Cortex of kidney (tissue), 1 donor: ENCODE data around the gene CALN1.
"Not testable (repeated sequence)": the region's sequence is repeated elsewhere in the genome, so short reads cannot be mapped to it uniquely, and the experiment has no call there.

ENCODE experiments used
- DNase-seq: peaks from one replicate; lab custom pipeline; 2025; lab: John Stamatoyannopoulos, UW

The CALN1 gene

GRCh38 chr7:71864130-71864529 lies 548.0 kb downstream of the CALN1 start:
- no peak for DNase-seq

GRCh38 chr7:71860572-71860971 lies 551.6 kb downstream of the CALN1 start:
- no peak for DNase-seq

GRCh38 chr7:71857338-71857737 lies 554.8 kb downstream of the CALN1 start:
- DNase-seq = no peak

DNA sequence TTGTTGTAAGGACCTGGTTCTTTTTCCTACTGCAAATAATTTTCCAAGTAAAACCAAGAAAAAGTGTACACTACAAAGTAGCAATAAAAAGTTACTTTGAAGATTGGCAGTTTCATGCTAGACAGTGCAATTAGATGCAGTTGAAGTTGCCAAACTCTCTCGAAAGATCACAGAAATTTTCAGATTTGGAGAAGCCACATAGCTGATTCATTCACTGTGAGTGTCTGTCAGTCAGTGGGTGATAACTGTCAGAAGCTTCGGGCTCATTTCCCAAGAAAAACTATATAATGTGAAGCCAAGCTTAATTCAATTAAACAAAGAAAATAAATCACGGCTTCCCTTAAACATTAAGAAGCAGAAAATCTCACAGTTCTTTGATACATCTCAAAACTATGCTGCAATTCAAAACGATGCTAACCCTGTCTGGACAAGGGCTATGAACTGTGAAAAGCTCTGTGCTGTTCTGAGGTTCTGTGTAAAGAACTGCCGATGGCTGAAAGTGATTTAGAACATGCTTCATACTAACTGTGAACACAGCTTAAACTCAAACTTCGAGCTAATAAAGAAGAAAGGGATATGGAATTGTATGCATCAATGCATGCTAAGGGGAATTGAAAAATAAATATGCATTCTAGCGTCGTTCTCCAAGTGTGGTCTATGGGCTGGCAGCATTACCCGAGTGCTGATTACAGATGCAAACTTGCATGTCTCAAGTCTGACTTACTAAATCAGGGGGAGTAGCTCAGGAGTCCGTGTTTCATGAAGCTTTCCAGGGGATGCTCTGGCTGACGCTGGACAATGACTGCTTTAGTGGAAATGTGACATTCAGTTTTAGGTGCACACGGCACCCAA lies 557.4 kb downstream of the CALN1 start:
- DNase-seq = no peak

DNA sequence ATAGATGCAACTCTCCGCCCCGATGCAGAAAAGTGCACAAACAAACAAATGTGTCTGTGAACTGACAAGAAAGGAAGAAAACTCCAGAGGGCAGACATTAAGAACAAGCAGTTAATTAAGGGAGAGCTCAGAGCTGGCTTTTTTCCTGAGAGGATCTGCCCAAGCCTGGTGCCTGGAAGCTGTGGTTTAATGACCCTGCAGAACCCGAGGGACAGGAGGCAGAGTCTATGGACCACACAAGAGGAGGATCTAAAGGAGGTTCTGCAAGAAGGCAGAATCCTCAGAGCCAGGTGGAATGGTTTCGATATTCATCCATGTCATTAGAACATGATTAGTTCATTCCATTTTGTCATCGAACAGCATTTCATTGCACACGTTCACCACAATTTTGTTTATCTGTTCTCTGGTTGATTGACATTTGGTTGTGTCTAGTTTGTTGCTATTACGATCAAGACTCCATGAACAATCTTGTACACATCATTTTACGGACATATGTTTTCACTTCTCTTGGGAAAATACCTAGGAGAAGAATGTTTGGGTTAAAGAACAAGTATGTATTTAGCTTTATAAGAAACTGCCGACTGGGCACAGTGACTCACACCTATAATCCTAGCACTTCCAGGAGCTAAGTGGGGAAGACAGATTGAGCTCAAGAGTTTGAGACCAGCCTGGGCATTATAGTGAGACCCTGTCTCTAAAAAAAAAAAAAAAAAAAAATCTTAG lies 560.2 kb downstream of the CALN1 start:
- DNase-seq = no peak

GRCh38 chr7:71846160-71846559 lies 566.0 kb downstream of the CALN1 start:
- DNase-seq = no peak

GRCh38 chr7:71843676-71844075 lies 568.5 kb downstream of the CALN1 start:
- no peak for DNase-seq

DNA sequence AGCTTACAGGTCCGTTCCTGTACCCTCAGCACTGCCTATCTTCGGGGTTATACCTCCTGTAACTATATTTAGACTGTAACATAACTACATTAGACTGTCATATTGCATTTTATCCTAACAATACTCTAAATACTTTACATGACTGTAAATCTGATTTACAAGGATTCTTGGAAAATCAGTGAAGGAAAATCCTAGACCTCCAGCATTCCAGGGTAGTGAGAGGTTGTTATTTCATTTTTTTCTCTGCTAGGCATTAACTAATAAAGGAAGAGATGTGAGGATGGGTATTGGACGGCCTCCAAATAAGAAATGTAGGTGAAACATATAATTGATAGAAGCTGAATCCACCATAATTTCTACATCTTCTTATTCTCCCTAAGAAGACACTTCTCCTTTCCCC lies 569.4 kb downstream of the CALN1 start:
- DNase-seq = no peak

GRCh38 chr7:71842381-71842780 lies 569.8 kb downstream of the CALN1 start:
- DNase-seq = no peak

GRCh38 chr7:71835056-71835455 lies 577.1 kb downstream of the CALN1 start:
- no peak for DNase-seq

- DNase-seq = no peak
These were observed 582.6 kb downstream of the CALN1 start for GRCh38 chr7:71829515-71829914.

DNA sequence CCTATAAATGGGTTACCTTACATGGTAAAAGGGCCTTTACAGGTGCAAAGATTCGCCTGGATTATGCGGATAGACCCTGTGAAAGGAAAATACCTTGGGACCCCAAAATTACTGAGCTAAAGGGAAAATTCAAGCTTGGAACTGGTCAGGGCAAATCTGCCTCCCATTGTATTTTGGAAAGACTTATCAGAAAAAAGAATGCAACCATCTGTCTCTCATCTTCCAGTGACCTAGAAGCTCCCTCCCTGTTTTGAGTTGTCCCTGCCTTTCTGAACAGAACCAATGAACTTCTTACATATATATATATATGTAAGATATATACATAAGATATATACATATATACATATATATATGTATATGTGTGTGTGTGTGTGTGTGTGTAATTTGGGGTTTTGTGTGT lies 583.8 kb downstream of the CALN1 start:
- DNase-seq = no peak

GRCh38 chr7:71826141-71826540 lies 586.0 kb downstream of the CALN1 start:
- DNase-seq = no peak

DNA sequence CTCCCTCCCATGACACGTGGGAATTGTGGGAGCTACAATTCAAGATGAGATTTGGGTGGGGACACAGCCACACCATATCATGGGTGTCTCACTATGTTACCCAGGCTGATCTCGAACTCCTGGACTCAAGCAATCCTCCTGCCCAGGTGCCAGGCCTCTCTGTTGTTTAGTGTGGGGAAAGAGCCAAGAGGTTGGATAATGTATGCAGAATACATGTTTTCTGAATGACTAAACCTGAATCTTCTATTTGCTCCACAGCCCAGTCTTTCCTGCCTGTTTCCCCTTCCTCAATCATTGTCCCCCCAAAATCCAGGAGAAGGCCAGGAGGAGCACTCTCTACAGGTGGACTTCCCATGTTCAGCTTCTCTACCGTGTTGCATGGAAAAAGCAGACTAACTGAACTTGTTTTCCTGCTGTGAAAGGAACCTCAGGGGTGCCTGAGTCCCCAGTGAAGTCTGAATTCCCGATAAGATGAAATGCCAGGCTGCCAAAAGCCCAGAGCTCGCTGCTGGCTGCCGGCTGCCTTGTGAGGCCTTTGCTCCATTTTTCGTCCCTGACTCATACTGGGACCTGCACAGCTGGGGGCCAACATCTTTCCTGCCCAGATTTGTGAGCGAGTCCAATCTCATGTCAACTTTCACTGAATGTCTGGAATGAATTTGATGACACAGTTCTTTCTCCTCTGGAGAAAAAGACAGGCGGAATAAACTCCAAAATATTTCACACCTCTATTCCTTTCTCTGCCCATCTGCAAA lies 588.0 kb downstream of the CALN1 start:
- DNase-seq = no peak

- not testable (repeated sequence) for DNase-seq
These were observed 589.7 kb downstream of the CALN1 start for GRCh38 chr7:71822406-71822805.

- DNase-seq = no peak
These were observed 594.2 kb downstream of the CALN1 start for GRCh38 chr7:71817916-71818315.

DNA sequence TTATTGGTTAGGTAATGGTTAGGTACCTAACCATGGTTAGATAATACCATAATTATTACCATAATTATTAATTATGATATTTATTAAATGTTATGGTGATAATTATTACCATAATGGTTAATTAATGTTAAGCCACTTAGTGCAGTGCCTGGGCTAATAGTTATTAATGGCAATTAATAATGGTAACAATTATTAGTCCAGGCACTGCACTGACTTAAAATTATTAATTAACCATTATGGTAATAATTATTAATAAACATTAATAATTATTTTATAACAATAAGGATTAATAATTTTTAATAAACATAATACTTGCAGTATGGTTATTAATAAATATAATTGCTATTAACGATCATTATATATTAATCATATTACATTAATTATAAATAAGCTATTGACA lies 604.0 kb downstream of the CALN1 start:
- DNase-seq = no peak

DNA sequence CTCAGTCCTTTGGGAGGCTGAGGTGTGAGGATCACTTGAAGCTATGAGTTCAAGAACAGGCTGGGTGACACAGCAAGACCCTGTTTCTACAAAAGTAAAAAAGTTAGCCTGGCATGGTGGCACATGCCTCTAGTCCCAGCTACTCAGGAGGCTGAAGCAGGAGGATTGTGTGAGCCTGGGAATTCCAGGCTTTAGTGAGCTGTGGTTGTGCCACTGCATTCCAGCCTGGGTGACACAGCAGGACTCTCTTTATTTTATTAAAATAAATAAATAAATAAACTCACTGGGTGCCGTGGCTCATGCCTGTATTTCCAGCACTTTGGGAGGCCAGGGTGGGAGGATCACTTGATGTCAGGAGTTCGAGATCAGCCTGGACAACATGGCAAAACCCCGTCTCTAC lies 607.9 kb downstream of the CALN1 start:
- DNase-seq = no peak

DNA sequence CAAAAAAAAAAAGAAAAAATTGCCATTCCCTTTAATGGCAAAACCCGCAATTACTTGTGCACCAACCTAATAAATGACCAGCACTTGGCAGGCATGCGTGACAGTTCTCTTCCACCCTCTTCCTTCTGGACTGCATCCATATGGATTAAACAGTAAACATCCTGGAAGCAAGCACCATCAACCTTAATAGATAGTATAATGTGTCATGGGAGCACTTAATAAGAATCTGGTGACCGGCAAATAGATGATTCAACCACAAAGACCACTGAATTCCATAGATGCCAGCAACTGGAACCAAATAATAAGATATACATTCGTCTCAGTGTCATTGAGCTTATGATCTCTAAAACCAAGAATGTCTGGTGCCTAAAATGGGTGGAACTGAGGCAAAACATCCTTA lies 610.2 kb downstream of the CALN1 start:
- DNase-seq = no peak

DNA sequence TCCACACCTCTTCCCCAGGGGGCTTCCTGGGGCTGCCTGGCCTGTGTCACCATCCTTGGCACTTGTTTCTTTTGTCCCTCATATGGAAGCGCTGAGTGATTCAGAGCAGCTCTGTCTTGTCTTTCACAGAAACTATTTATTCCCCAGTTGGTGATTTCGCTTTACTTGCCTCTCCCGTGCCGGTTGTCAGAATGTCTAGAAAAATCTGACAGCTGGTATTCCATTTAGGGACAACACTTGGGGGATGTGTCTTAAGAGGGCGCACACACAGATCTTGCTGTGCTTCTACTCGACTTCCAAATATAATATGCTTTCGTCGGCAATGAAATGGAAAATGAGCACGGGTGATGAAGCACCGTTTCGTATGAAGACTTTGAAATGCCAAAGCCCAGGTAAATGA lies 611.8 kb downstream of the CALN1 start:
- DNase-seq = no peak

DNA sequence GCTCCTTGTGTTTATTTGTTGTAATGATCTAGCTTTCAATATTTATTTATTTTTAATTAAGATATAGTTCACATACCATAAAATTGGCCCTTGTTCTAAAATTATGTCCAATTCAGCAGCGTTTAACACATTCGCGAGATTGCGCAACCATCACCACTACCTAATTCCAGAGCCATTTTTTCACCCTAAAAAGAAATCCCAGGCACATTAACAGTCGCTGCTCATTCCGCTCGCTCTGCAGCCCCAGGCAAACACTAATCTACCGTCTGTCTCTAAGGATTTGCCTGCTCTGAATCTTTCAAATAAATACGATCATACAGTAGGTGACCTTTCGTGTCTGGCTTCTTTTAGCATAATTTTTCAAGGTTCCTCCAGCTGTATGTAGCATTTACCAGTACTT lies 616.7 kb downstream of the CALN1 start:
- DNase-seq = no peak

DNA sequence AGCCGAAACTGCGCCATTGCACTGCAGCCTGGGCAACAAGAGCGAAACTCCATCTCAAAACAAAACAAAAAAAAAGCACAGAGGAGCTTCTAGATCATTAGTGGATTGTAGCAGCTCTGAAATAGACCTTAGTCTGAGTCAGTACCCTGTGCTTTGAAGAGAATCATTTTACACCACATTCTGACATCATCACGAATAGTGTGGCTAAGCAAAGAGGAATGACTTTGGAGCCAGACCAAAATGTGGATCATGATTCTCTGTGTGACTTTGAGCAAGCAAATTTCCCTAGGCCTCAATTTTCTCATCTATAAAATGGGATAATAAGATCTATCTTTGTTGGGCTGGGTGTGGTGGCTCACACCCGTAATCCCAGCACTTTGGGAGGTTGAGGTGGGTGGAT lies 618.9 kb downstream of the CALN1 start:
- DNase-seq = no peak

DNA sequence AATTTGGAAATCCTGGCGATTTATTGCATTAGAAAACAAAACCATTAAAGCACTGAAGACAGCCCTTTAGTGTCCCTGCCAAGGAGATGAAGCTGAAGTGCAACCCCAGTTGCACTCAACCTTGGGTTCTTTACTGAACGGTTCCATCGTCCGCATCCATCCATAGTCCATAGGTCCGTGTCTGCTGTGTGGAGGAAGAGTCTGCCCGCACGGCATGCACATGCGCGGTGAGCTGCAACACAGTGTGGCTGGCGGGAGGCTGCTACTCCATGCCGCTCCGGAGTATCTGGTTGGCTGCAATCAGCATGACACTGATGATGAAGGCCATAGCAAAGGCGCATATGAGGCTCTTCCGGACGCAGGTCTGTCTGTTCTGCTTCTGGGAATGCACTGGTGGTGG lies 624.6 kb downstream of the CALN1 start:
- DNase-seq = no peak
